ENCODE data around the gene TUBB2A. TPM values are rescaled to one million over a fixed set of nuclear protein-coding genes. Genes with fewer than 3 reads are reported as not detected.

TUBB2A gene
- total and polyA plus RNA-seq, 2 of the 13 experiments (the other 11 are each of a cell fraction or from before 2014, with no cell fraction given): 35.3 to 106 TPM

DNA sequence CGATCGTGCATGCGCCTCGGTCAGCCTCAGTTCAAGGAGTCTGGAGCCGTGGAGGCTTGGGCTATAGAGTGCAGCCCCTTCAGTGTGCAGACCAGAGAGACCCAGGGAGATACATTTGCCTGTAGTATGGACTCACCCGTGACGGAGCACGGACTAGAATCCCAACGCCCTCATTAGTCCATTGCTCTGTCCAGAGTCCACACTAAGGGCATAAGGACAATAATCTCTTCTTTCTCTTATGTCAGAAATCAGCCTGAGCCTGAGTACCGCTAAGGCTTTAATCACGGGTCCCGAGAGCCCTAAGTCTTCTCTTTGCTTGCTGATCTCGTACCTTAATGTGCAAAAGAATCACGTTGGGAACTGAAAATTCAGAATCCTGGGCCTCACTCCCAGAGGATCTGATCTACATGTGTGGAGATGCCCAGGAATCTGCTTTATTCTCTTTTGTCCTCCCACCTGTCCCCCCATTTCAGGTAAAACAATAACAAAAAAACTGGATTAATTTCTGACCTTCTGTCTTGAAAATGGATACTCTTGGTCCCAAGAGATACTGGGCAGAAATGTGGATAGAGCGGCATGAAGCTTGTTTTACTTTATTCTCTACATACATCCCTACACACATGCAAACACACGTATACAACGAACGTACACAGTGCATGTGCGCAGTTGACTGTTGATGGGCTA, 38.2 kb downstream of the TUBB2A start (continued):
- TF ChIP-seq, protein P1, sequence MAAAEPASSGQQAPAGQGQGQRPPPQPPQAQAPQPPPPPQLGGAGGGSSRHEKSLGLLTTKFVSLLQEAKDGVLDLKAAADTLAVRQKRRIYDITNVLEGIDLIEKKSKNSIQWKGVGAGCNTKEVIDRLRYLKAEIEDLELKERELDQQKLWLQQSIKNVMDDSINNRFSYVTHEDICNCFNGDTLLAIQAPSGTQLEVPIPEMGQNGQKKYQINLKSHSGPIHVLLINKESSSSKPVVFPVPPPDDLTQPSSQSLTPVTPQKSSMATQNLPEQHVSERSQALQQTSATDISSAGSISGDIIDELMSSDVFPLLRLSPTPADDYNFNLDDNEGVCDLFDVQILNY (CRISPR knock-in tag; conservative IDR thresholded peaks at IDR 0.05): no peak
- TF ChIP-seq CHCHD3 (CRISPR knock-in tag; IDR thresholded peaks at IDR 0.05) (no peak), FOXM1 (CRISPR knock-in tag; IDR thresholded peaks at IDR 0.05) (no peak), MEIS2 (CRISPR knock-in tag; IDR thresholded peaks at IDR 0.05) (no peak), SETDB1 (CRISPR knock-in tag; IDR thresholded peaks at IDR 0.05; ENCODE audit: borderline replicate concordance) (no peak), ZFY (CRISPR knock-in tag; IDR thresholded peaks at IDR 0.05) (no peak; the same call in 1 of the 2 replicates), SIX1 (CRISPR knock-in tag; IDR thresholded peaks at IDR 0.05; ENCODE audit: borderline replicate concordance) (no peak), EEA1 (CRISPR knock-in tag; IDR thresholded peaks at IDR 0.05; ENCODE audit: borderline replicate concordance) (0 out of 2 replicates have a peak, but pooled peaks have one; percentile 77), RFXAP (CRISPR knock-in tag; IDR thresholded peaks at IDR 0.05; ENCODE audit: borderline replicate concordance) (no peak; the same call in 1 of the 2 replicates), RAD51 (IDR thresholded peaks at IDR 0.05; ENCODE audit: borderline replicate concordance) (no peak), ZNF616 (CRISPR knock-in tag; IDR thresholded peaks at IDR 0.05; ENCODE audit: low read depth) (no peak), ZBTB8A (CRISPR knock-in tag; IDR thresholded peaks at IDR 0.05; ENCODE audit: borderline replicate concordance, low read depth) (no peak), MLLT10 (CRISPR knock-in tag; IDR thresholded peaks at IDR 0.05) (no peak), ZNF7 (CRISPR knock-in tag; IDR thresholded peaks at IDR 0.05) (no peak), SYNCRIP (IDR thresholded peaks at IDR 0.05; ENCODE audit: insufficient read depth, low read depth, low read length) (no peak), ZBTB21 (CRISPR knock-in tag; IDR thresholded peaks at IDR 0.05) (peak; percentile 48; the same call in 1 of the 2 replicates), ZBTB3 (CRISPR knock-in tag; IDR thresholded peaks at IDR 0.05; ENCODE audit: borderline replicate concordance, low read depth) (0 out of 2 replicates have a peak, but pooled peaks have one; percentile 12), CCDC6 (CRISPR knock-in tag; IDR thresholded peaks at IDR 0.05) (no peak), MBNL3 (CRISPR knock-in tag; conservative IDR thresholded peaks at IDR 0.05) (no peak), ZNF101 (CRISPR knock-in tag; IDR thresholded peaks at IDR 0.05; ENCODE audit: borderline replicate concordance, low read depth) (no peak), ZNF557 (CRISPR knock-in tag; IDR thresholded peaks at IDR 0.05) (no peak), ZSCAN31 (CRISPR knock-in tag; IDR thresholded peaks at IDR 0.05; ENCODE audit: low read depth) (no peak), FOSL1 (CRISPR knock-in tag; IDR thresholded peaks at IDR 0.05; ENCODE audit: borderline replicate concordance) (no peak), TBX2 (CRISPR knock-in tag; IDR thresholded peaks at IDR 0.05; ENCODE audit: borderline replicate concordance) (no peak), ZNF709 (CRISPR knock-in tag; IDR thresholded peaks at IDR 0.05) (no peak; the same call in 1 of the 2 replicates), ZNF772 (CRISPR knock-in tag; IDR thresholded peaks at IDR 0.05) (no peak), ZNF331 (CRISPR knock-in tag; IDR thresholded peaks at IDR 0.05) (no peak)
- TF ChIP-seq, protein P2, sequence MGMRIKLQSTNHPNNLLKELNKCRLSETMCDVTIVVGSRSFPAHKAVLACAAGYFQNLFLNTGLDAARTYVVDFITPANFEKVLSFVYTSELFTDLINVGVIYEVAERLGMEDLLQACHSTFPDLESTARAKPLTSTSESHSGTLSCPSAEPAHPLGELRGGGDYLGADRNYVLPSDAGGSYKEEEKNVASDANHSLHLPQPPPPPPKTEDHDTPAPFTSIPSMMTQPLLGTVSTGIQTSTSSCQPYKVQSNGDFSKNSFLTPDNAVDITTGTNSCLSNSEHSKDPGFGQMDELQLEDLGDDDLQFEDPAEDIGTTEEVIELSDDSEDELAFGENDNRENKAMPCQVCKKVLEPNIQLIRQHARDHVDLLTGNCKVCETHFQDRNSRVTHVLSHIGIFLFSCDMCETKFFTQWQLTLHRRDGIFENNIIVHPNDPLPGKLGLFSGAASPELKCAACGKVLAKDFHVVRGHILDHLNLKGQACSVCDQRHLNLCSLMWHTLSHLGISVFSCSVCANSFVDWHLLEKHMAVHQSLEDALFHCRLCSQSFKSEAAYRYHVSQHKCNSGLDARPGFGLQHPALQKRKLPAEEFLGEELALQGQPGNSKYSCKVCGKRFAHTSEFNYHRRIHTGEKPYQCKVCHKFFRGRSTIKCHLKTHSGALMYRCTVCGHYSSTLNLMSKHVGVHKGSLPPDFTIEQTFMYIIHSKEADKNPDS (CRISPR knock-in tag; IDR thresholded peaks at IDR 0.05): no peak
- TF ChIP-seq, protein P3, sequence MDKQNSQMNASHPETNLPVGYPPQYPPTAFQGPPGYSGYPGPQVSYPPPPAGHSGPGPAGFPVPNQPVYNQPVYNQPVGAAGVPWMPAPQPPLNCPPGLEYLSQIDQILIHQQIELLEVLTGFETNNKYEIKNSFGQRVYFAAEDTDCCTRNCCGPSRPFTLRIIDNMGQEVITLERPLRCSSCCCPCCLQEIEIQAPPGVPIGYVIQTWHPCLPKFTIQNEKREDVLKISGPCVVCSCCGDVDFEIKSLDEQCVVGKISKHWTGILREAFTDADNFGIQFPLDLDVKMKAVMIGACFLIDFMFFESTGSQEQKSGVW (CRISPR knock-in tag; IDR thresholded peaks at IDR 0.05; ENCODE audit: borderline replicate concordance): no peak

Data from HepG2 (cell line).